Liver (tissue), 9 donors: ENCODE data around the gene DPY19L1. TPM values are rescaled to one million over a fixed set of nuclear protein-coding genes. Genes with fewer than 3 reads are reported as not detected.

Experiments used
- DNase-seq: peaks from one replicate; pipeline ENCODE4 v3.0.0-alpha.2; 2017; ENCODE audit warnings: low spot score
- H3K27ac ChIP-seq, 2 donors: one replicate each; pipeline ENCODE4 v1.7.0; 2013; ENCODE audit warnings: inconsistent platforms in 2 of 2, low read length in 2 of 2, control low read depth in 1 of 2, low read depth in 1 of 2, mild to moderate bottlenecking in 1 of 2
- H3K27me3 ChIP-seq, 4 donors: one replicate each; pipeline versions ENCODE4 v1.6.1 to v1.7.0; 2013; ENCODE audit warnings: low read length in 3 of 4, inconsistent platforms in 1 of 4, mild to moderate bottlenecking in 1 of 4, moderate library complexity in 1 of 4; ENCODE audit not compliant: control insufficient read depth in 4 of 4, insufficient read depth in 4 of 4
- H3K36me3 ChIP-seq, 4 donors: one replicate each; pipeline versions ENCODE4 v1.6.1 to v1.7.0; 2013; ENCODE audit warnings: low read length in 3 of 4, mild to moderate bottlenecking in 3 of 4, low read depth in 1 of 4, moderate library complexity in 1 of 4; ENCODE audit not compliant: control insufficient read depth in 4 of 4, insufficient read depth in 3 of 4
- H3K4me1 ChIP-seq, 4 donors: one replicate each; pipeline versions ENCODE4 v1.6.1 to v1.7.0; 2013; ENCODE audit warnings: low read length in 3 of 4, mild to moderate bottlenecking in 3 of 4, moderate library complexity in 1 of 4; ENCODE audit not compliant: control insufficient read depth in 4 of 4, insufficient read depth in 4 of 4
- H3K4me3 ChIP-seq, 3 donors: one replicate each; pipeline versions ENCODE4 v1.6.1 to v1.7.0; 2013; ENCODE audit warnings: low read length in 3 of 3, control low read depth in 1 of 3, low read depth in 1 of 3, mild to moderate bottlenecking in 1 of 3
- H3K9ac ChIP-seq, 2 donors: one replicate each; pipeline ENCODE4 v1.7.0; 2013; ENCODE audit warnings: low read length in 2 of 2, mild to moderate bottlenecking in 2 of 2, moderate library complexity in 2 of 2, control low read depth in 1 of 2, low read depth in 1 of 2
- H3K9me3 ChIP-seq, 4 donors: one replicate each; pipeline versions ENCODE4 v1.6.1 to v1.7.0; 2013; ENCODE audit warnings: low read length in 3 of 4; ENCODE audit not compliant: control insufficient read depth in 4 of 4
- CTCF ChIP-seq: fragments of 150-350 bp; IDR thresholded peaks from 2 replicates; pipeline ENCODE4 v1.5.1; 2017; ENCODE audit warnings: improper control_type of control experiment, low read depth, low read length; ENCODE audit not compliant: missing input control
- EGR1 ChIP-seq, 2 donors: IDR thresholded peaks; 2 replicates each; pipeline ENCODE4 v1.6.1; 2016 to 2018; ENCODE audit warnings: antibody characterized with exemption in 2 of 2, low read depth in 2 of 2
- FOXA1 ChIP-seq: IDR thresholded peaks from 2 replicates; pipeline ENCODE4 v1.6.1; 2016; ENCODE audit warnings: antibody characterized with exemption
- FOXA2 ChIP-seq: IDR thresholded peaks from 2 replicates; pipeline ENCODE4 v1.6.1; 2016; ENCODE audit warnings: antibody characterized with exemption
- GABPA ChIP-seq, 2 donors: IDR thresholded peaks in 1 of 2; conservative IDR thresholded peaks in 1 of 2; 2 replicates each; pipeline ENCODE4 v1.6.1; 2016; ENCODE audit warnings: antibody characterized with exemption in 2 of 2, mild to moderate bottlenecking in 1 of 2, moderate library complexity in 1 of 2
- HNF4A ChIP-seq, 2 donors: conservative IDR thresholded peaks; 2 replicates each; pipeline ENCODE4 v1.6.1; 2016; ENCODE audit warnings: antibody characterized with exemption in 2 of 2, mild to moderate bottlenecking in 2 of 2
- HNF4G ChIP-seq: IDR thresholded peaks from 2 replicates; pipeline ENCODE4 v1.6.1; 2016; ENCODE audit warnings: antibody characterized with exemption
- JUND ChIP-seq, 2 donors: IDR thresholded peaks; 2 replicates each; pipeline ENCODE4 v1.6.1; 2016; ENCODE audit warnings: antibody characterized with exemption in 2 of 2
- NR2F2 ChIP-seq: IDR thresholded peaks from 2 replicates; pipeline ENCODE4 v1.6.1; 2016; ENCODE audit warnings: antibody characterized with exemption
- RAD21 ChIP-seq, 2 donors: IDR thresholded peaks; 2 replicates each; pipeline ENCODE4 v1.6.1; 2016; ENCODE audit warnings: antibody characterized with exemption in 2 of 2, mild to moderate bottlenecking in 2 of 2
- RXRA ChIP-seq, 2 donors: IDR thresholded peaks; 2 replicates each; pipeline ENCODE4 v1.6.1; 2017 to 2018; ENCODE audit warnings: antibody characterized with exemption in 2 of 2, mild to moderate bottlenecking in 1 of 2
- SP1 ChIP-seq: IDR thresholded peaks from 2 replicates; pipeline ENCODE4 v1.6.1; 2018; ENCODE audit warnings: antibody characterized with exemption, mild to moderate bottlenecking
- TAF1 ChIP-seq: conservative IDR thresholded peaks from 2 replicates; pipeline ENCODE4 v1.6.1; 2016; ENCODE audit warnings: antibody characterized with exemption, mild to moderate bottlenecking
- YY1 ChIP-seq: IDR thresholded peaks from 2 replicates; pipeline ENCODE4 v1.6.1; 2016; ENCODE audit warnings: antibody characterized with exemption, mild to moderate bottlenecking
- WGBS: extraction: QIAGEN DNeasy Blood & Tissue Kit; methylation state at CpG from one replicate; pipeline ENCODE4 v1.1.7; 2013; 5-methylcytosine and 5-hydroxymethylcytosine counted together
- polyA plus RNA-seq, 2 donors: library from polyadenylated mRNA; stranded (reverse) in 1 of 2; unstranded in 1 of 2; fragments of 200-250 nt in 1 of 2; fragments of >200 nt in 1 of 2; fragmentation: Nextera tagmentation in 1 of 2; extraction: Ambion mirVana in 1 of 2; gene quantifications; one replicate each; pipeline versions ENCODE4 v1.2.1 to v1.2.3, GENCODE V29; 2013 to 2015
- total RNA-seq, 2 donors: library from RNA; depleted of rRNA; stranded (reverse); fragments of >200 nt; gene quantifications; one replicate each; pipeline ENCODE4 v1.2.3, GENCODE V29; 2014
- TF ChIP-seq, protein P1 (sequence below): IDR thresholded peaks from 2 replicates; pipeline ENCODE4 v1.6.1; 2016; ENCODE audit warnings: antibody characterized with exemption
- TF ChIP-seq, protein P2 (sequence below): IDR thresholded peaks from 2 replicates; pipeline ENCODE4 v1.6.1; 2016; ENCODE audit warnings: antibody characterized with exemption
- TF ChIP-seq, protein P3 (sequence below): IDR thresholded peaks from 2 replicates; pipeline ENCODE4 v1.6.1; 2016; ENCODE audit warnings: antibody characterized with exemption, mild to moderate bottlenecking
- donor health status: healthy.
- donor health status: healthy.
- donor health status: healthy.
- donor health status: healthy.
- donor health status: healthy.

The DPY19L1 gene
- total and polyA plus RNA-seq, 4 donors = 3.9 to 24.2 (median 16.9) TPM

DNA sequence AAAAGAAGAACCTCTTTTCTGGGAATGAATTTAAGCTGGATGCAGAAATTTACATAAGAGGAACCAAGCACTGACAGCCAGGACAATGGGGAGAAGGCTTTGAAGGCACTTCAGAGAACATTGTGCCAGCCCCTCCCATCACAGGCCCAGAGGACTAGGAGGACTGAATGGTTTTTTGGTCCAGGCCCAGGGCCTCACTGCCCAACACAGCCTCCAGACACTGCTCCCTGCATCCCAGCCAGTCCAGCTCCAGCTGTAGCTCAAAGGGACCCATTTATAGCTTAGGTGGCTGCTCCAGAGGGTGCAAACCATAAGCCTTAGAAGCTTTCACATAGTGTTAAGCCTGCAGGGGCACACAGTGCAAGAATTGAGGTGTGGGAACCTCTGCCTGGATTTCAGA is 142.1 kb downstream of the DPY19L1 start (continued):
- TF ChIP-seq, protein P1, sequence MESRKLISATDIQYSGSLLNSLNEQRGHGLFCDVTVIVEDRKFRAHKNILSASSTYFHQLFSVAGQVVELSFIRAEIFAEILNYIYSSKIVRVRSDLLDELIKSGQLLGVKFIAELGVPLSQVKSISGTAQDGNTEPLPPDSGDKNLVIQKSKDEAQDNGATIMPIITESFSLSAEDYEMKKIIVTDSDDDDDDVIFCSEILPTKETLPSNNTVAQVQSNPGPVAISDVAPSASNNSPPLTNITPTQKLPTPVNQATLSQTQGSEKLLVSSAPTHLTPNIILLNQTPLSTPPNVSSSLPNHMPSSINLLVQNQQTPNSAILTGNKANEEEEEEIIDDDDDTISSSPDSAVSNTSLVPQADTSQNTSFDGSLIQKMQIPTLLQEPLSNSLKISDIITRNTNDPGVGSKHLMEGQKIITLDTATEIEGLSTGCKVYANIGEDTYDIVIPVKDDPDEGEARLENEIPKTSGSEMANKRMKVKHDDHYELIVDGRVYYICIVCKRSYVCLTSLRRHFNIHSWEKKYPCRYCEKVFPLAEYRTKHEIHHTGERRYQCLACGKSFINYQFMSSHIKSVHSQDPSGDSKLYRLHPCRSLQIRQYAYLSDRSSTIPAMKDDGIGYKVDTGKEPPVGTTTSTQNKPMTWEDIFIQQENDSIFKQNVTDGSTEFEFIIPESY = no peak
- no peak for TF ChIP-seq RAD21 (IDR thresholded peaks at IDR 0.05)
- no peak for TF ChIP-seq YY1
- no peak for TF ChIP-seq TAF1
- no peak for TF ChIP-seq FOXA2

DNA sequence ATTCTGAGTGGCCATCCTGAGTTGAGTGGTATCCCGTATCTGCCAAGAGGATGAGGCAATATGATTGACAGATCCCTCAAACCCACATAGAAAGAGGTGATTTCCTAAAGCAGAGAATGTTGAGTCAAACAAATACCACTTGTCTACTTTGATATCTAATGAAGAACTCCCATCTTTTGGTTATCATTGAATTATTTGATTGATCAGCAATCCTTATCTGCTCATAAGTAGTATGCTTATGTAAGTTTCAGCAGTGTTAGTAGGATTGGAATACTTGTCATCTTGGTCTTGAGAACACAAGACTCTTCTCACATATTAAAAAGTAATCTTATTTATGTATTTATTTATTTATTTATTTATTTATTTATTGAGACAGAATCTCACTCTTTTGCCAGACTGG is 147.3 kb downstream of the DPY19L1 start:
- no peaks in the 10 kb centered on the region for H3K36me3 ChIP-seq
- WGBS = 71% methylated on average over 1 of the region's 1 CpG
- H3K4me1 ChIP-seq = no peaks in the 10 kb centered on the region
- no peak for DNase-seq
- no peak overlapping the region for H3K9ac ChIP-seq
- peaks cover 0 to 7% (median 0%) of the 10 kb centered on the region in 4 donors for H3K27me3 ChIP-seq
- no peak overlapping the region for H3K4me3 ChIP-seq
- no peak for TF ChIP-seq HNF4A (conservative IDR thresholded peaks at IDR 0.05)
- TF ChIP-seq CTCF = no peak
- no peak for TF ChIP-seq EGR1 (IDR thresholded peaks at IDR 0.05; ENCODE audit: low read depth in 2 of 2)
- no peak for TF ChIP-seq SP1
- H3K27ac ChIP-seq = no peak overlapping the region
- H3K9me3 ChIP-seq = peaks cover 0 to 3% (median 0%) of the 10 kb centered on the region in 4 donors

GRCh38 chr7:34886856-34887255 is 150.4 kb downstream of the DPY19L1 start:
- Histone ChIP-seq H3K9ac (no peak overlapping the region), H3K36me3 (no peaks in the 10 kb centered on the region), H3K4me3 (no peak overlapping the region), H3K27ac (no peak overlapping the region), H3K4me1 (no peaks in the 10 kb centered on the region), H3K27me3 (peaks cover 0 to 7% (median 0%) of the 10 kb centered on the region in 4 donors), H3K9me3 (peaks cover 1 to 14% (median 5%) of the 10 kb centered on the region in 4 donors)
- TF ChIP-seq FOXA1 = no peak
- TF ChIP-seq RXRA (IDR thresholded peaks at IDR 0.05) = no peak
- TF ChIP-seq CTCF = no peak
- TF ChIP-seq JUND (IDR thresholded peaks at IDR 0.05) = no peak
- TF ChIP-seq, protein P2, sequence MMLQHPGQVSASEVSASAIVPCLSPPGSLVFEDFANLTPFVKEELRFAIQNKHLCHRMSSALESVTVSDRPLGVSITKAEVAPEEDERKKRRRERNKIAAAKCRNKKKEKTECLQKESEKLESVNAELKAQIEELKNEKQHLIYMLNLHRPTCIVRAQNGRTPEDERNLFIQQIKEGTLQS = no peak
- no peak for TF ChIP-seq SP1
- no peak for TF ChIP-seq GABPA (IDR thresholded peaks at IDR 0.05 in 1 of 2, conservative IDR thresholded peaks at IDR 0.05 in 1 of 2)
- no peak for TF ChIP-seq RAD21 (IDR thresholded peaks at IDR 0.05)
- TF ChIP-seq, protein P3, sequence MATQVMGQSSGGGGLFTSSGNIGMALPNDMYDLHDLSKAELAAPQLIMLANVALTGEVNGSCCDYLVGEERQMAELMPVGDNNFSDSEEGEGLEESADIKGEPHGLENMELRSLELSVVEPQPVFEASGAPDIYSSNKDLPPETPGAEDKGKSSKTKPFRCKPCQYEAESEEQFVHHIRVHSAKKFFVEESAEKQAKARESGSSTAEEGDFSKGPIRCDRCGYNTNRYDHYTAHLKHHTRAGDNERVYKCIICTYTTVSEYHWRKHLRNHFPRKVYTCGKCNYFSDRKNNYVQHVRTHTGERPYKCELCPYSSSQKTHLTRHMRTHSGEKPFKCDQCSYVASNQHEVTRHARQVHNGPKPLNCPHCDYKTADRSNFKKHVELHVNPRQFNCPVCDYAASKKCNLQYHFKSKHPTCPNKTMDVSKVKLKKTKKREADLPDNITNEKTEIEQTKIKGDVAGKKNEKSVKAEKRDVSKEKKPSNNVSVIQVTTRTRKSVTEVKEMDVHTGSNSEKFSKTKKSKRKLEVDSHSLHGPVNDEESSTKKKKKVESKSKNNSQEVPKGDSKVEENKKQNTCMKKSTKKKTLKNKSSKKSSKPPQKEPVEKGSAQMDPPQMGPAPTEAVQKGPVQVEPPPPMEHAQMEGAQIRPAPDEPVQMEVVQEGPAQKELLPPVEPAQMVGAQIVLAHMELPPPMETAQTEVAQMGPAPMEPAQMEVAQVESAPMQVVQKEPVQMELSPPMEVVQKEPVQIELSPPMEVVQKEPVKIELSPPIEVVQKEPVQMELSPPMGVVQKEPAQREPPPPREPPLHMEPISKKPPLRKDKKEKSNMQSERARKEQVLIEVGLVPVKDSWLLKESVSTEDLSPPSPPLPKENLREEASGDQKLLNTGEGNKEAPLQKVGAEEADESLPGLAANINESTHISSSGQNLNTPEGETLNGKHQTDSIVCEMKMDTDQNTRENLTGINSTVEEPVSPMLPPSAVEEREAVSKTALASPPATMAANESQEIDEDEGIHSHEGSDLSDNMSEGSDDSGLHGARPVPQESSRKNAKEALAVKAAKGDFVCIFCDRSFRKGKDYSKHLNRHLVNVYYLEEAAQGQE = no peak
- TF ChIP-seq HNF4A (conservative IDR thresholded peaks at IDR 0.05) = no peak
- TF ChIP-seq EGR1 (IDR thresholded peaks at IDR 0.05; ENCODE audit: low read depth in 2 of 2) = no peak
- no peak for TF ChIP-seq HNF4G
- TF ChIP-seq, protein P1 = no peak
- no peak for TF ChIP-seq NR2F2
- no peak for DNase-seq
